ENCODE data around the gene RIPOR3. TPM values are rescaled to one million over a fixed set of nuclear protein-coding genes. Genes with fewer than 3 reads are reported as not detected.
A peak's percentile ranks its signal among the peaks of the same experiment; 100 is the strongest.

RIPOR3 gene
- total and polyA plus RNA-seq, 9 of the 15 experiments (the other 6 are each of a cell fraction or from before 2014, with no cell fraction given): 3.3 to 62.7 (median 21.4) TPM

- TF ChIP-seq RREB1 (CRISPR knock-in tag; IDR thresholded peaks at IDR 0.05): no peak
Observed at GRCh38 chr20:50588034-50588736, 103.2 kb downstream of the RIPOR3 start (continued).

- no peak for DNase-seq (ENCODE audit: extremely low read depth in 1 of 4, low spot score in 3 of 4)
- Histone ChIP-seq H3K4me1 (replicated peaks in 1 of 2; ENCODE audit: control insufficient read depth in 2 of 2, insufficient read depth in 2 of 2, low read length in 2 of 2) (peaks cover 0 to 8% of the 10 kb centered on the region in 2 experiments; a peak in 1 of 5 replicates), H4K20me1 (replicated peaks; ENCODE audit: control insufficient read depth, insufficient read depth, low read length) (0 out of 2 replicates have a peak, but pooled peaks cover 3% of the 10 kb centered on the region), H3K9me3 (replicated peaks; ENCODE audit: control insufficient read depth, insufficient read depth, low read depth, low read length) (no peaks in the 10 kb centered on the region), H3K27me3 (ENCODE audit: control insufficient read depth in 2 of 2, insufficient read depth in 2 of 2, low read length in 2 of 2) (no peaks in the 10 kb centered on the region), H3K79me2 (ENCODE audit: control insufficient read depth, insufficient read depth, low read length) (no peaks in the 10 kb centered on the region), H3K36me3 (ENCODE audit: control insufficient read depth, insufficient read depth, low read length) (peaks cover 90% of the 10 kb centered on the region), H3K4me2 (ENCODE audit: insufficient read depth, low read length) (no peak overlapping the region), H3K9me1 (ENCODE audit: control insufficient read depth, insufficient read depth, low read length) (no peaks in the 10 kb centered on the region), H2AFZ (ENCODE audit: low read depth, low read length) (no peak overlapping the region), H3K27ac (ENCODE audit: extremely low read depth, low read depth, low read length) (no peak overlapping the region), H3K4me3 (no peak overlapping the region), H3K9ac (ENCODE audit: insufficient read depth in 1 of 2, low read depth in 2 of 2, low read length in 2 of 2) (no peak overlapping the region; a peak in 1 of 4 replicates)
- intact Hi-C loops (cut with micrococcal nuclease): no loop called here
- no TSS peak for BruUV-seq (replicated peaks)
- CTCF ChIA-PET (ENCODE audit: low intra/inter-chr PET ratio): interaction anchor here (1.1 to 1.2 kb wide), 2 partner anchors 8 to 401 kb away, joined by 4 read pairs; no protein-coding TSS in a partner anchor
- POLR2A ChIA-PET: interaction anchor here (0.5 to 2.0 kb wide), 5 partner anchors 8 to 153 kb away, joined by 3 to 5 read pairs (median 5); no protein-coding TSS in a partner anchor
- in situ Hi-C loops (cut with MboI): no loop called here
- WGBS (ENCODE audit: insufficient coverage, low coverage, missing lambda C conversion rate): 88% methylated on average over 19 of the region's 19 CpGs
- no peak for ATAC-seq
- FAIRE-seq: no peak
- no peak for TF ChIP-seq ESRRA (IDR thresholded peaks at IDR 0.05; ENCODE audit: borderline replicate concordance, low read depth)
- TF ChIP-seq ZNF518B (CRISPR knock-in tag; IDR thresholded peaks at IDR 0.05): no peak
- peak; percentile 72 for TF ChIP-seq POLR2G (IDR thresholded peaks at IDR 0.05; ENCODE audit: low read depth, low read length)
- no peak for TF ChIP-seq ZNF253 (CRISPR knock-in tag; conservative IDR thresholded peaks at IDR 0.05)
- TF ChIP-seq BMI1 (IDR thresholded peaks at IDR 0.05; ENCODE audit: low read length): no peak
- peak; percentile 95 for TF ChIP-seq RBM22 (IDR thresholded peaks at IDR 0.05; ENCODE audit: low read depth, low read length, poor library complexity, severe bottlenecking)
- 0 out of 2 replicates have a peak, but pooled peaks have one; percentile 7 for TF ChIP-seq POLR2AphosphoS5 (IDR thresholded peaks at IDR 0.05; ENCODE audit: control insufficient read depth, insufficient read depth, low read depth, low read length)
- 0 out of 2 replicates have a peak, but pooled peaks have one; percentile 2 for TF ChIP-seq POLR2A (conservative IDR thresholded peaks at IDR 0.05)
Observed at GRCh38 chr20:50587291-50587961, 103.9 kb downstream of the RIPOR3 start.

Data from K562 (cell line).